CD8-positive, alpha-beta memory T cell (primary cell): ENCODE data around the gene LPAR1. TPM values are rescaled to one million over a fixed set of nuclear protein-coding genes. Genes with fewer than 3 reads are reported as not detected.

Experiments used
- CTCF ChIA-PET: fragments of 350-600 bp; sonication (Branson Sonifier 250); formaldehyde crosslinking; loops from one replicate; lab custom pipeline; 2021; ENCODE audit warnings: antibody characterized with exemption; lab: Charles Lee
- POLR2A ChIA-PET: fragments of 350-600 bp; sonication (Branson Sonifier 250); formaldehyde crosslinking; loops from one replicate; lab custom pipeline; 2021; ENCODE audit warnings: antibody characterized with exemption; lab: Charles Lee
- DNase-seq, 5 donors: peaks; one replicate each; pipeline versions ENCODE4 v3.0.0 to v3.0.0-alpha.2; 2020 to 2022; ENCODE audit warnings: mixed read lengths in 1 of 5
- H3K27ac ChIP-seq: one replicate; pipeline ENCODE4 v1.7.0; 2013; ENCODE audit warnings: low read depth, mild to moderate bottlenecking, low read length, moderate library complexity
- H3K27me3 ChIP-seq: 2 replicates; pipeline ENCODE4 v1.7.0; 2013; ENCODE audit warnings: low read length, mild to moderate bottlenecking; ENCODE audit not compliant: insufficient read depth, poor library complexity, severe bottlenecking
- H3K36me3 ChIP-seq: 2 replicates; pipeline ENCODE4 v1.7.0; 2013; ENCODE audit warnings: mild to moderate bottlenecking, low read length, moderate library complexity; ENCODE audit not compliant: insufficient read depth
- H3K4me1 ChIP-seq: 2 replicates; pipeline ENCODE4 v1.7.0; 2013; ENCODE audit warnings: mild to moderate bottlenecking, low read length, moderate library complexity; ENCODE audit not compliant: insufficient read depth
- H3K4me3 ChIP-seq: 2 replicates; pipeline ENCODE4 v1.7.0; 2013; ENCODE audit warnings: mild to moderate bottlenecking, low read length
- H3K9me3 ChIP-seq: 2 replicates; pipeline ENCODE4 v1.7.0; 2013; ENCODE audit warnings: mild to moderate bottlenecking, low read length
- H3K27ac Mint-ChIP-seq, 8 donors: one replicate each; pipeline ENCODE4 v1.8.0; 2020 to 2021; ENCODE audit warnings: mixed read lengths in 8 of 8, mild to moderate bottlenecking in 6 of 8, inconsistent platforms in 3 of 8, moderate library complexity in 3 of 8
- H3K27me3 Mint-ChIP-seq, 2 donors: one replicate each; pipeline ENCODE4 v1.8.0; 2020 to 2021; ENCODE audit warnings: mixed read lengths in 2 of 2, mild to moderate bottlenecking in 1 of 2, moderate library complexity in 1 of 2
- H3K36me3 Mint-ChIP-seq, 3 donors: one replicate each; pipeline ENCODE4 v1.8.0; 2020 to 2021; ENCODE audit warnings: mixed read lengths in 3 of 3, inconsistent platforms in 1 of 3, mild to moderate bottlenecking in 1 of 3
- H3K4me1 Mint-ChIP-seq, 3 donors: one replicate each; pipeline ENCODE4 v1.8.0; 2020 to 2021; ENCODE audit warnings: mixed read lengths in 3 of 3, inconsistent platforms in 1 of 3, mild to moderate bottlenecking in 1 of 3
- H3K4me3 Mint-ChIP-seq, 7 donors: one replicate each; pipeline ENCODE4 v1.8.0; 2020 to 2021; ENCODE audit warnings: mixed read lengths in 7 of 7, mild to moderate bottlenecking in 6 of 7, moderate library complexity in 4 of 7, inconsistent platforms in 2 of 7
- H3K9me3 Mint-ChIP-seq, 5 donors: one replicate each; pipeline ENCODE4 v1.8.0; 2020 to 2022; ENCODE audit warnings: mixed read lengths in 5 of 5, mild to moderate bottlenecking in 3 of 5, moderate library complexity in 2 of 5, inconsistent platforms in 1 of 5
- polyA plus RNA-seq: library from polyadenylated mRNA; unstranded; fragments of 300-500 nt; fragmentation: Illumina TruSeq; gene quantifications from one replicate; pipeline ENCODE4 v1.2.3, GENCODE V29; 2021
- total RNA-seq, 2 experiments: library from RNA; stranded (reverse); gene quantifications; one replicate each; pipeline ENCODE4 v1.2.3, GENCODE V29; 2021

LPAR1 gene
- total and polyA plus RNA-seq, 3 experiments from 2014 or later, result not detected

DNA sequence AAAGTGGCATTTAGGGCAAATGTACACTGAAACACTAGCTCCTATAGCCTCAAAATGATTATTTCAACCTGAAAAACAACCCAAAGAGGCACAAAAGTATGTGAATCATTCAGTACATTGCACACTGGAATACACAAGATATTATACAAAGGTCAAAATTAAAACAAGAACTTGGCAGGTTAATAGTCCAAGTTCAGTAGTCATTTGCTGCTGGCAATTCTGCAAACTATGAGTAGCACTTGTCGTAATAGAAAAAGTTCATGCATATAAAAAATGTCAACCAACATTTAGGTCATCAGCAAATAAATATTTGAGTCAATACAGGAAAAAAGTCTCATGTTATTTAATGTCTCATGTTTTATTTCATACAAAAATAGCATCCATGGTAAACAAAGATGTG lies 98.7 kb downstream of the LPAR1 start:
- H3K4me3 ChIP-seq, result no peak overlapping the region
- Mint-ChIP-seq H3K27me3 (peaks cover 0 to 1% of the 10 kb centered on the region in 2 donors), H3K27ac (no peak overlapping the region), H3K9me3 (peaks cover 0 to 4% (median 0%) of the 10 kb centered on the region in 5 donors), H3K4me1 (no peaks in the 10 kb centered on the region), H3K4me3 (no peak overlapping the region), H3K36me3 (no peaks in the 10 kb centered on the region)
- no peaks in the 10 kb centered on the region for H3K9me3 ChIP-seq
- H3K27me3 ChIP-seq, result no peaks in the 10 kb centered on the region
- DNase-seq, result no peak
- H3K36me3 ChIP-seq, result no peaks in the 10 kb centered on the region
- ChIA-PET CTCF (no interaction called here), POLR2A (no interaction called here)
- no peaks in the 10 kb centered on the region for H3K4me1 ChIP-seq
- H3K27ac ChIP-seq, result no peak overlapping the region

DNA sequence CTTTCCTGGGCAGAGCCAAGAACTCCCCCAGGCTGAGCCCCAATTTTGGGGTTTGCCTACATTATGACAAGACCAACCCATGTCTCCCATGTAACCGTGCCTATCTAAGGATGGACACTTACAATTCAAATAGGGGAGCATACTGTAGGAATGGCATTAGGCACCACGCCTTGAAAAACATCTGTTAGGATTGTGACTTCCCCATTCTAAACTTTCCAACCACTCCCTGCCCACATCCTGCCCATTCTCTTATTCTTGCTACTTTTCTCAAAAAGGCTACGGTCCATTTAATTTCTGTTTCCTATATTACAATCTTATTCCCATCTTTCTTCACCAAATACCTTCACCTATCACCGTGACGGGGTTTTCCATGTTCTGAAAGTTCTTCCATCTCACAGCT lies 99.2 kb downstream of the LPAR1 start:
- DNase-seq, result no peak
- no peak overlapping the region for H3K27ac Mint-ChIP-seq
- no peaks in the 10 kb centered on the region for H3K36me3 Mint-ChIP-seq
- no peaks in the 10 kb centered on the region for H3K27me3 ChIP-seq
- H3K36me3 ChIP-seq, result no peaks in the 10 kb centered on the region
- H3K9me3 ChIP-seq, result no peaks in the 10 kb centered on the region
- no peak overlapping the region for H3K4me3 ChIP-seq
- POLR2A ChIA-PET, result no interaction called here
- no peak overlapping the region for H3K27ac ChIP-seq
- H3K27me3 Mint-ChIP-seq, result peaks cover 0 to 1% of the 10 kb centered on the region in 2 donors
- H3K4me1 Mint-ChIP-seq, result no peaks in the 10 kb centered on the region
- no peaks in the 10 kb centered on the region for H3K4me1 ChIP-seq
- H3K9me3 Mint-ChIP-seq, result peaks cover 0 to 4% (median 0%) of the 10 kb centered on the region in 5 donors
- CTCF ChIA-PET, result no interaction called here
- H3K4me3 Mint-ChIP-seq, result no peak overlapping the region

DNA sequence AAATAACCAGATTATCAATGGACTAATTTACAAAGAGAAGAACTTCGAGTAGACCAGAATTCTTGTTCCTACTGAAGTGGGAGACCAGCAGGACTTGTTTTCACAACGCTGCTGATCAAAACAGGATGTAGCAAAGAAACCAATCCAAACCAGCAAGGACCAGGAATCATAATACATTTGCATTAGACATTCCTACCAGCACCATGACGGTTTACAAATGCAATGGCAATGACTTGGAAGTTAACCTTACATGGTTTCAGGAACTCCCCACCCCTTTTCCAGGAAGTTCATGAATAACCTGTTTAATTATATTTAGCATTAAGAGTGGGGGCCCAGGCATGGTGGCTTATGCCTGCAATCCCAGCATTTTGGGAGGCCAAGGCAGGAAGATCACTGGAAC lies 100.0 kb downstream of the LPAR1 start:
- H3K4me3 Mint-ChIP-seq, result no peak overlapping the region
- no peak overlapping the region for H3K27ac Mint-ChIP-seq
- no peak for DNase-seq
- Histone ChIP-seq H3K9me3 (no peaks in the 10 kb centered on the region), H3K36me3 (no peaks in the 10 kb centered on the region), H3K27ac (no peak overlapping the region), H3K4me3 (no peak overlapping the region), H3K27me3 (no peaks in the 10 kb centered on the region), H3K4me1 (no peaks in the 10 kb centered on the region)
- no peaks in the 10 kb centered on the region for H3K36me3 Mint-ChIP-seq
- CTCF ChIA-PET, result no interaction called here
- POLR2A ChIA-PET, result no interaction called here
- no peaks in the 10 kb centered on the region for H3K4me1 Mint-ChIP-seq
- peaks cover 0 to 1% of the 10 kb centered on the region in 2 donors for H3K27me3 Mint-ChIP-seq
- H3K9me3 Mint-ChIP-seq, result peaks cover 0 to 5% (median 0%) of the 10 kb centered on the region in 5 donors

DNA sequence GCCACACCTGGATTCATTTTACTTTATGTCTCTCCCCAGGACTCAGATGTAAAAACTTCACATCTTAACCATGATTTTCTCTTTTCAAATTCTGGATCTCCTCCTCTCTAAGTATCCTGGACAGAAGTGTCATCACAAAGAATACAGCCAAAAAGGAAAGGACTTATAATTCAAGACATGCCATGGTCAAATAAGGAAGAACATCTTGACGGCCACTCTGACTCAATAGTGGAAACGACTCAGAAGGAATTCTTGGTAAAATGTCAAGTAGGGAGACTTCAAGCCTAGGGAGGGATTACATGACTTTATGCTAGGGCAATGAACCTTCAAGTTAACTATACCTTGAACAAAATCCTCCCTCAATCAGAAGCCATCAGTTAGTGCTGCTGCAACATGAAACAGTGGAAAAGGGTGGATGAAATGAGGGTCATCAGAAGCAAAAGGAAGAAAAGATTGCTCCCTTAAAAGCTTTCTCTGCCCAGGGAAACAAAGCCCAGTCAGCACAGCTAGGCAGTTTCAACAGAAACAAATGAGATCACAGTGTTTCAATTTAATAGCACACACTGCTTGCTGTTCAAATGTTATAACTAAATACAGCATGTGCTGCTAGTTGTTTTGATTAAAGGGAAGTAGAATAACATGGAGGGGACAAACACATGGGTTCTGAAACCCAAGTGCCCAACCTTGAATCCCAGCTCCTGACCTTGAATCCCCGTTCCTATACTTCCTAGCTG lies 101.4 kb downstream of the LPAR1 start:
- Histone ChIP-seq H3K4me3 (no peak overlapping the region), H3K27ac (no peak overlapping the region), H3K36me3 (no peaks in the 10 kb centered on the region), H3K4me1 (no peaks in the 10 kb centered on the region), H3K27me3 (no peaks in the 10 kb centered on the region), H3K9me3 (no peaks in the 10 kb centered on the region)
- Mint-ChIP-seq H3K27ac (no peak overlapping the region), H3K36me3 (no peaks in the 10 kb centered on the region), H3K4me1 (no peaks in the 10 kb centered on the region), H3K9me3 (peaks cover 0 to 5% (median 0%) of the 10 kb centered on the region in 5 donors), H3K4me3 (no peak overlapping the region), H3K27me3 (peaks cover 0 to 1% of the 10 kb centered on the region in 2 donors)
- no peak for DNase-seq
- ChIA-PET CTCF (no interaction called here), POLR2A (no interaction called here)

DNA sequence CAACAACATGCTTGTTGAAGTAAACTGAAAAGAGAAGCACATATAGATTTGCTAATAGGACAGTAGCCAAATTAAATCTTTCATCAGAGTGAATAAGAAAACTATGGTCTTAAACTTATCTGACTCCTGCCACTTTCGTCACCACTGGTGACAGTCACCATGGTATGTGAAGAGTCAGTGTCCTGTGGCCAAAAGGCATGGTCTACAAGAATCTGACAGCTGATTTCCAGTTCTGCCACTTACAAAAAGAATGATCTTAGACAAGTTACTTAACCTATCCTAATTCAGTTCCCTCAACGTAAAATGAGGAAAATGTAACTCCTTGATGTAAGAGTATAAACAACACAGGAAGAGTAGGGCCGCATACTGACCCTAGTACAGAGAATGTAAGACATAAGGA lies 102.0 kb downstream of the LPAR1 start:
- H3K27me3 Mint-ChIP-seq, result no peaks in the 10 kb centered on the region
- H3K4me3 Mint-ChIP-seq, result no peak overlapping the region
- Histone ChIP-seq H3K27ac (no peak overlapping the region), H3K27me3 (no peaks in the 10 kb centered on the region), H3K9me3 (no peaks in the 10 kb centered on the region), H3K4me1 (no peaks in the 10 kb centered on the region), H3K36me3 (no peaks in the 10 kb centered on the region), H3K4me3 (no peak overlapping the region)
- H3K9me3 Mint-ChIP-seq, result peaks cover 0 to 5% (median 0%) of the 10 kb centered on the region in 5 donors
- no peaks in the 10 kb centered on the region for H3K4me1 Mint-ChIP-seq
- no peak for DNase-seq
- H3K27ac Mint-ChIP-seq, result no peak overlapping the region
- no peaks in the 10 kb centered on the region for H3K36me3 Mint-ChIP-seq
- ChIA-PET POLR2A (no interaction called here), CTCF (no interaction called here)

DNA sequence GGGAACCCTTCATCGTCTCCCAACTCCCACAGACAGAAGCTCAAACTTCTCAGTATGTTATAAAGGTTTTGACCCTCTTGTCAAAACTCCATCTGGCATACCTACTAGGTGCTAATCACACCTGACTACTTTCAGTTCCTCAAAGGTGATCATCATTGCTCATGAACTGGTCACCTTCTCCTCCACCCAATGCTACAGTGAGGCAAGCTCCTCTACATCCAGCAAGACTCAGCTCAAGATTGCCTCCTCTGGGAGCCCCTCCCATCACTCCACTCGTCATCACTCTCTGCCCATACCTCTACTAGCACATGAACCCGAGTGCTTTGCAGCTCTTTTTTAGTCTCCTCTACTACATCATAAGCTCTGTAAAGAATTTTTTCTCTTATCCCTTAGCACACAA lies 102.4 kb downstream of the LPAR1 start:
- Histone ChIP-seq H3K4me3 (no peak overlapping the region), H3K36me3 (no peaks in the 10 kb centered on the region), H3K4me1 (no peaks in the 10 kb centered on the region), H3K9me3 (no peaks in the 10 kb centered on the region), H3K27ac (no peak overlapping the region), H3K27me3 (no peaks in the 10 kb centered on the region)
- CTCF ChIA-PET, result no interaction called here
- DNase-seq, result no peak
- POLR2A ChIA-PET, result no interaction called here
- Mint-ChIP-seq H3K27ac (no peak overlapping the region), H3K9me3 (peaks cover 0 to 5% (median 0%) of the 10 kb centered on the region in 5 donors), H3K27me3 (no peaks in the 10 kb centered on the region), H3K4me1 (no peaks in the 10 kb centered on the region), H3K36me3 (no peaks in the 10 kb centered on the region), H3K4me3 (no peak overlapping the region)

DNA sequence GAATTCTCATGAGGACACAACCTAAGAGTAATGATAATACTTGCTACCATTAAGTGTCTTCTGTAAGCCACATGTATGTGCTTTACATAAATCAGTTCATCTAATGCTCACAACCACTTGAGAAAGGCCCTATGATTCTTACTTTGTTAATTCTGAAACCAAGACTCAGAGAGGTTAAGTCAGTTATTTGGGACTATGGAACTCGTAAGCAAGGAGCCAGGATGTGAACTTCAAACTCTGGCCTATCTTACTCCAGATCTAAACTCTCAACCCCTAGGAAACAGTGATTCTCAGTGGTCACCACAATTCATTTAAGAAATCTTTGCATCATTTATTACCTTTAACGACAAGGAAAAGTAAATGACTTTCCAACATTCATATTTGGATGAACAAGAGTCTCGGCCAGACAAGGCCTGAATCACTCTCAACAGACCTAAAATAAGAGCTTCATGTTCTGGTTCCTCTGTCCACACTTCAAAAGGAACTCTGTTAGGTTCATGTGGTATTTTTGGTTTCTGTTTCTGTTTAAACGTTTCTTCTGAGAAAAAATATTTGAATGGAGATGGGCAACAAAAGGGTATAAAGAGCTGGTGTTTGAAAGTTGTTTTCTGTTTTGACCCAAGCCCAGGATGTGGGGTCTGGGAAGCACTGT lies 104.8 kb downstream of the LPAR1 start:
- no peaks in the 10 kb centered on the region for H3K4me1 Mint-ChIP-seq
- Histone ChIP-seq H3K36me3 (no peaks in the 10 kb centered on the region), H3K27me3 (no peaks in the 10 kb centered on the region), H3K27ac (no peak overlapping the region), H3K9me3 (no peaks in the 10 kb centered on the region), H3K4me3 (no peak overlapping the region), H3K4me1 (no peaks in the 10 kb centered on the region)
- ChIA-PET POLR2A (no interaction called here), CTCF (no interaction called here)
- H3K27ac Mint-ChIP-seq, result no peak overlapping the region
- H3K27me3 Mint-ChIP-seq, result no peaks in the 10 kb centered on the region
- H3K36me3 Mint-ChIP-seq, result no peaks in the 10 kb centered on the region
- no peak overlapping the region for H3K4me3 Mint-ChIP-seq
- DNase-seq, result no peak
- H3K9me3 Mint-ChIP-seq, result peaks cover 0 to 3% (median 1%) of the 10 kb centered on the region in 5 donors

DNA sequence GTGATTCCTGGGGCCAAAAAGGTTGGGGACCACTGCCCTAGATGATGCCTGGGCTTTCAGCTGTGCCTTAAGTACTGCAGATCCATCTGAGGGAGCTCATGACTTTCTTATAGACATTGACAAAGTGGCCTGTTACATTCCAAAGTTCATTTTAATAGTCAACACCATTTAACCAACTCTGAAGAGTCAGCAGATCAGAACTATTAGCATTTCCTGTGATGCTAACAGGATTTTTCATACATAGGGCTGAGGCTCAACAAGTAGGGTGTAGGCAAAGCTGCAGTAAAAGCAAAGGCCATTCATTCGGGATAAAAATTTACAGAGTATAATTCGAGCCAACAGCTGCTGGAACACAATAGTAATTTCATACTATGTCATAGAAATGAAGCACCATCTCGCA lies 105.4 kb downstream of the LPAR1 start:
- no peaks in the 10 kb centered on the region for H3K27me3 ChIP-seq
- H3K9me3 Mint-ChIP-seq, result peaks cover 0 to 3% (median 1%) of the 10 kb centered on the region in 5 donors
- H3K9me3 ChIP-seq, result no peaks in the 10 kb centered on the region
- no peaks in the 10 kb centered on the region for H3K4me1 ChIP-seq
- H3K27ac ChIP-seq, result no peak overlapping the region
- ChIA-PET CTCF (no interaction called here), POLR2A (no interaction called here)
- H3K4me3 Mint-ChIP-seq, result no peak overlapping the region
- H3K36me3 Mint-ChIP-seq, result no peaks in the 10 kb centered on the region
- DNase-seq, result no peak
- H3K27ac Mint-ChIP-seq, result no peak overlapping the region
- no peaks in the 10 kb centered on the region for H3K36me3 ChIP-seq
- H3K27me3 Mint-ChIP-seq, result no peaks in the 10 kb centered on the region
- no peak overlapping the region for H3K4me3 ChIP-seq
- no peaks in the 10 kb centered on the region for H3K4me1 Mint-ChIP-seq
